HG03460 (cell line): ENCODE results near the gene TBR1.

Source experiments
- ATAC-seq: cut with Tn5 transposase; IDR thresholded peaks from one replicate; pipeline ENCODE4 v1.9.1; 2021; ENCODE audit not compliant: unreplicated experiment

Gene TBR1

DNA sequence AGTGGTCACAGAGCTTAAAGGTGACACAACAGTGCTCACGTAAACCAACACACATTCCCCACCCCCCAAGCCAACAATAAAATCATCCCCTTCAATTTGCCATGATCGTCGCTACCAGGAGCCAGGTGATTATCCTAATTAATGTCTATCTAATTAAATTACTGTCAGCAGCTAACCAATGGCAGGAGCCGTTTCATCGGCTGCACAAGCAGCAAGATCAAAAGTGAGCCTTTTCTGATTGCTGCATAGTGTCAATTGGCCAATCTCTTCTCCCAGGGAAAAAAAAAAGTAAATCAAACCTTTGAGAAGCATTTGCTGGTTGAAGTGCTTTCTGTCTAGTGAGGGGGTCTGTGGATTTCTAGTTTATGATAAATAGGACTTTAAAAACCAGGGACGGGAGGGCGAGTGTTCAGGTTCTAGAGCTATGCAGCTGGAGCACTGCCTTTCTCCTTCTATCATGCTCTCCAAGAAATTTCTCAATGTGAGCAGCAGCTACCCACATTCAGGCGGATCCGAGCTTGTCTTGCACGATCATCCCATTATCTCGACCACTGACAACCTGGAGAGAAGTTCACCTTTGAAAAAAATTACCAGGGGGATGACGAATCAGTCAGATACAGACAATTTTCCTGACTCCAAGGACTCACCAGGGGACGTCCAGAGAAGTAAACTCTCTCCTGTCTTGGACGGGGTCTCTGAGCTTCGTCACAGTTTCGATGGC is at the start of gene TBR1:
Gene TBR1, plus strand, starts transcription at position 311 of the 721 bp plus-strand sequence. Its CDS starts 114 bp downstream, at position 425.
- no peak for ATAC-seq

DNA sequence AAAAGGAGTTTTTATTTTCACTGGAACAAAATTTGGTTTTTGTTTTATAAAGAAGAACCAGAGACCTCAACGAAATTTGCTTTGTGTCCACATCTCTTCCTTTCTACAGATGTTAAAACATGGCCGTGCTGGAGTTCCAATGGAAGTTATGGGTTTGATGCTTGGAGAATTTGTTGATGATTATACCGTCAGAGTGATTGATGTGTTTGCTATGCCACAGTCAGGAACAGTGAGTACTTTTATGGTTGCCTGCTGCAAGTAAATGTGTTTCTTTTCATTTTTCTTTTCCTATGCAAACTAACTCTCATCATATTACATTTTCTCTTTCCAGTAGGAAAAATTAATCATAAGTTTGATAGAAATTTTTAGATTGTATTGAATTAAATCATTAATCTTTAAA is 48.4 kb upstream of the TBR1 start:
- no peak for ATAC-seq

DNA sequence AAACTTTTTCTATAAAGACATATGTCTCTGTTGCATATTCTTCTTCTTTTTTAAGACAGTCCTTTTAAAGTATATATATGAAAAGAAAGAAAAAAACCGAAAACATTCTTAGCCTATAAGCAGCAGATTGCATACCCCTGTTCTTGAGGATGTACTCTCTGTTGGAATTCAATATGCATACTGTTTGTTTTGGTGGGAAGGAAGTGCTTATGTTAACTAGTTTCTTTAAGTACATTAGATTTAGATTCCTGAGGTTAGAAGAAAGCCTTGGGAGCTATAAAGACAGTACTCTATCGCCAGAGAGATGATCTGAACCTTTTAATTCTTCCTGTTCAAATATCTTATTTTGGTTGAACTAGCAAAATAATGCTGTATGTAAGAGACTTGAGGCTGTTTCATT is 46.8 kb upstream of the TBR1 start:
- ATAC-seq: no peak

DNA sequence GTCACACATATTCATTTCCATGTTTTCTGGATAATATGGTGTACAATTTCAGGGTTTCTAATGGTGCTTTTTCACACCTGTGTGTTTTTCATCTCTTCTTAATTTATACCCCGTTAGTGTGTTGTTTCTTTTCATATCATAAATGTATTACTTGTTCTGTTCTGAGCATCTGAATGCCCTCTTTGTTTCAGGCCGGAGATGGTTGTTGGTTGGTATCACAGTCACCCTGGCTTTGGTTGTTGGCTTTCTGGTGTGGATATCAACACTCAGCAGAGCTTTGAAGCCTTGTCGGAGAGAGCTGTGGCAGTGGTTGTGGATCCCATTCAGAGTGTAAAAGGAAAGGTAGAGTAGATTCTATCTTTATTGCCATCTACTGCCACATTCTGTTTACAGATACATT is 45.1 kb upstream of the TBR1 start:
- ATAC-seq: no peak

DNA sequence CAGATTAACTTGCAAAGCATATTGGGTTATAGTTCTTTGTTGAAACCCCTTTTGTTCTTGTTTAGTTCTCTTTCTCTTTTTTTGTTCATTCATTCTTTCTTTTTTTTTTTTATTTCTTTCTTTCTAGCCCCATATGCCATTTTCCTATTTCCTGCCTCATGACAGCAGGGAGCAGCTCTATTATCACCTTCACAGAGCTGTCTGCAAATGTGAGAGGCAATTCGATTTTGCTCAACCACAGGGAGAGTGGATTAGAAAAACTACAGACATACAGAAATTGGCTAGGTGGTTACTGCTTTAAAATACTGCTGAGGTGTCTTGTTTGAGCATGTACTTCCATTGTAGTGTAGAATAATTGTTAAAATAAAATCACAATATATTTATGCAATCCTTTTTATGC is 44.2 kb upstream of the TBR1 start:
- ATAC-seq: no peak

DNA sequence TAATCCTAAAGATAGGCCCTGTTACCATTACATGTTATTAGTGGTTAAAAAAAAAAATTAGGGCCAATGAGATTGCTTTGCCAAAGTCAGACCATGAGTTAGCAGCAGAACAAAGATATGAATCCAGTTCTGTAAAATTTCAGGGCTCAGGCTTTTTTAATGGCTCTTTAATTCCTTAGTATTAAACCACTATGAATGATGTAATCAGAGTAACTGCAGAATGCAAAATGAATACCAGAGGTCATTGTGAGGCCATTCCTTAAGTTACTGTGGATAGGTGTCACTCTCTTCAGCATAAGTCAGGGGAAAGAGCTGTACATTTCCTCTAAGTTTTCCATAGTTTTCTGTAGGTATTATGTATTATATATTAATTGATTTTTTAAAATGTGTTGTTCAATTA is 42.2 kb upstream of the TBR1 start:
- no peak for ATAC-seq

DNA sequence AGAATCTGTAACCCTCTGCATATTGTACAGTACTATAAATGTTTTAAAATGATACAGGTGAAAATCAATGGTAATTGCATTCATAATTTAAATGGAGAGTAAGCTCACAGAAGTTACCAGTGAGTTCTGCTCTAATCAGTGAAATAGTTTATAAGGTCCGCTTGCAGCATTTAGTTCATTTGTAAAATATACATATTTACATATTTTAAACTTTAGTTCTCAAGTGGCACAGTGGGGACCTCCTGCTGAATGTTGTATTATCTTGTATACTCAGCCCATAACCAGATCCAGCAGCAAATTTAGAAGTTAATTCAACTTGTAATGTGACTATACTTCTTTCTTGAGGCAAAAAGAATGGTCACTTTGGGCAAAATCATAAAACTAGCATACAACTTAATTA is 41.7 kb upstream of the TBR1 start:
- no peak for ATAC-seq

DNA sequence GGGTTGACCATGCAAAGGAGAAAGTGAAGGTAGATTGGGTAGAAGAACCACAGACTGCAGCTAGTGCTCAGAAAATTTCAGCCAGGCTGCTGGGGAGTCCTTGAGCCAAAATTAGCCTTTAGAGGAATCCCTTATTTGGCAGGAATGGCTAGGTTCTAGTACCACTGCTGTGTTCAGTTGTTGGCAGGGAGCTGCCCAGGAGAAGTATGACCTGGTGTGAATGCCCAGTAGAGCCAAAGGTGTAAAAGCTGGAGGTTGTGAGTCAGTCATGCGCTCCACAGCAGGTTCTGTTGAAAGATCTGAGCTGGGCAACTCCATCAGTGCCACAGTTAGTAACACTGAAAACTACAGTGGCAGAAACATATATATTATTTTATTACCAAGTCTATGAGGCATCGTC is 36.4 kb upstream of the TBR1 start:
- ATAC-seq: no peak

DNA sequence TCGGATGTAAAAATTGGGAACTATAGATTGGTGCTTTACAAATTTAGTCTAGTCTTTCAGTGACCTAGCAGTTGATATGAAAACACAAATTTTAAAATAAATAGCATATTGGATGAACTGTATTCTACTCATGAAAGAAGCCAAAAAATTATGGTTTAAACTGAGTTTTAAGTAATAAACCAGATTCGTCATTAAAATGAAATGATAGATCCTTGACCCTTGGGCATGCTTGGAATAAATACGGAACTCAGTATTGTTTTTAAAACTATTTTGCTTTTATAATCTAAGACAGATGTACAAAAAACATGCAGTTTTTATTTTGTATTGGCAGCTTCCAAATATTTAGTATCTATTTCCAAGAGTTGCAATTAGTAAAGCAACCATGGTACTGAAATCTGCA is 34.6 kb upstream of the TBR1 start:
- ATAC-seq: no peak

DNA sequence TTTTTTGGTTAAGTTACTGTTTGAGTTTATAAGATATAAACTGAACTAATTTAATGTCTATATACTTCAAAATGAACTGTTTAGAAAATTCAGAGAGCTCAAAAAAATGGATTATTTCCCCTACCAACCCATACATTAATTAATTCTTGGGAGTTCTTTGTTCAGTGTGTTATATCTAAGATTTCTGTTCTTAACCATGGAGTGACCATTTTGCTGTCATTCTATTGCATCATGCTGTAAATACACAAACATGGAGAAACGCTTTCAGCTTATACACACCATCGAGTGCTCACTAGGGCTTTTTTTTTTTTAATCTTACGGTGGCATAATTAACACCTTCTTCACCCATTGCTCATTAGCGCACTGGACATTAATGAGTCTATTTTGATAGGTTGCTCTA is 33.4 kb upstream of the TBR1 start:
- no peak for ATAC-seq

DNA sequence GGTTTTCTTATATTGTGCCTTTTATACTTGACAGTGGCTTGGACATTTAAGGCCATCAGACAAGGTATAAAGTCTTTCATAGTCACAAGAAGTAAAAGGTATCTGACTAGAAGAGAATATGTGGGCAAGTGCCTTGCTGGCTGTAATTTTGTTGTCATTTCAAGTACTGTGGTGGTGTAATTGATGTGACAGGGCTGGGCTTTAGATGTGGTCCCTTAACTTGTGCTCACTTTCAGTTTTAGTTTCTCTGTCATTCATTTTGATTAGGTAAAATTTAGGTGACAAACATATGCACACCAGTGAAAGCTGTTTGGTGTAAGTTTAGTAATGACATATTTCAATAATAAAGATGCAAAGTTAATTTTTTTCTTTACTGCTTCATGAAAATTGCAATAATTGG is 31.2 kb upstream of the TBR1 start:
- ATAC-seq: peak; percentile 77

DNA sequence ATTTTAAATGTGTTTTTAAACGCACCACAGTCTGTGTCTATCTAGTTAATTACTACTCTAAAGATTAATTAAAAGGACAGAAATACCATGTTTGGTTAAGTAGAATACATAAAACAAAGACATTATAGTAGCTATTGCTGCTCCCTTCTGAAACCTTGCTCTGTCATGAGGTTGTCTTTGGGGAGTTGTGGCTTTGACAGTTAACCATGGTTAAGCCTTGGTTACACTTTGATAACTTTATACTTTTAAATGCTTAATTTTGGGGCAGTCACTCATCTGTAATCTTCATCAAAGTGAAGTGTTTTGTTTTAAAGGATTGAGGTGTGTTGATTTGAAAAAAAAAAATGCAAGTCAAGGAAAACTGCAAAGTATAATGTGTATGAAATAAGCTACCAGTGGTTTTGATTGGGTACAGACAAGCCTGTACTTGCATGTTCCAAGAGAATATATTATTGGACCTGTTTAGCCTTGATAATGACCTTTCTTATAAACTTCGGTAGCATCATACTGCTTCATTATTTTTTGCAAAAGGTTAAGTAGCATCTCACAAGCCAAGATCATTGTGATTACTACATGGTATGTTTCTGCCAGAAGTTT is 29.8 kb upstream of the TBR1 start:
- ATAC-seq: peak; percentile 65

DNA sequence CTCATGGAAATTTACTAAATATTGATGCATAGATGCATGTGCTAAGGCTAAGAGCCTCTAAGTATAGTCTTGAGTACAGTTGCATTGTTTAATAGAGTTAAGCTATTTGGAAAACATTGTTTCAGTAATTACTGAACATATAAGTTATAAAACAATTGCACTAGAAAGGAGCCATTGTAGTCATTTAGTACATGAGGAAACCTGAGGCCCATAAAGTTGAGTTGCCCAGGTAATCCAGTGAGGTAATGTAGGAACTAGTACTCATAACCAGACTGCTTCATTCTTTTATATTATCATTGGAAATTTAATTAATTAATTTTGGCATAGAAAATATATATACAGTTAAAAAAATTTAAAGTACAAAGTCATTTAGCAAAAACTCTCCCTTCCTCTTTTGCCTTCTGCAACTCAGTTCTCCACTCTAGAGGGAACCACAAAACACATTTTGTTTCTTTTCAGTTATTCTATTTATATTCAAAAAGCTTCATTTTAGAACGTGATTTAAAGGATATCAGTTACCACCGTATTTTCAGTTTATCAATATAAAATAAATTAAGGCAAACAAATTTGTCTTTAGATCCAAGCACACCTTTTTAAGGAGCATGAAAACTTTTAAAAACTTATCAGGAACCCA is 27.8 kb upstream of the TBR1 start:
- no peak for ATAC-seq

DNA sequence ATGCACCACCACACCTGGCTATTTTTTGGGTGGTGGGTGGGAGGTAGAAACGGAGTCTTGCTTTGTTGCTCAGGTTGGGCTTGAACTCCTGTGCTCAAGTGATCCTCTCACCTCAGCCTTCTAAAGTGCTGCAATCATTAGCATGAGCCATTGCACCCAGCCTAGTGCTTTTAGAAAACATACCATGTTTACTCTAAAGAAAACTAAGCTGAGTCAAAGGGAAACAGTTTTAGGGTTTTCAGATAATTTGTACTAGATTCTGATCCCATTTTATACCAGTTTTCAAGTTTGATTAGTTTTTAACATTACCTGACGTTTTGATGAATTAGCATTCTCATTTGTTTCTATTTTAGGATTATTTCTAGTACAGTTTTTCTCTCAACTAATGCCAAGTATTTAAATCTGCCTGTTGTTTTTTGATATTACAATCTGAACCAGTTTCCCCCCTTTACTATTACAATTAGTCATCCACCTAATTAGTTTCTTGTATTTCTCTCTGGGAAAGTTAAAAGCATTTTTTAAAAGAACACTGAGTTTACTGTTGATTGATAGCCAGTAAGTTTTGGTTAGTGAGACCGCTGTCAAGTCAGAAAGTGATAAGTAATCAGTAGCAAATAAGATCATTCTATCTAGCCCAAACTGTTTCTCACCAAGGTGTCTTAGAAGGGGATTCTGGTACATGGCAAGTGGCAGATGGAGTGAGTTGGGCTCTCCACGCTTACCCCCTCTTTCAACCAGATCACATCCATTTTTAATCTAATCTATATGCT is 24.2 kb upstream of the TBR1 start:
- ATAC-seq: no peak

DNA sequence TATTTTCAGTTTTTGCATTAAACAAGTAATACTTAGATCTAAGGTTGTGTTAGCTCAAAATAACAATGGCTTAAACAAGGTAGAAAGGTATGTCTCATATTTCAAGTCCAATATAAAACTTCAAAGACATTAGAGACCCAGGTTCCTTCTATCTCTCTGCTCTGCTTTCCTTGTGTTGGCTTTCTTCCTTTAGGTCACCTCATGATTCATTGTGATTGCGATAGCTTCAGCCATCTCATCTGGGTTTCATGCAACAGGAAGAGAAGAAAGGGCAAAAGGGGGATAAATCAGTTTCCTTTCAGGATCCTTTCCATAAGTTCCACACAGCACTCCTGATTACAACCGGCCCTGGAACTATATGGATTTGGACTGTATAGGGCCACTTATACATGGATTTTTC is 16.0 kb upstream of the TBR1 start:
- no peak for ATAC-seq

DNA sequence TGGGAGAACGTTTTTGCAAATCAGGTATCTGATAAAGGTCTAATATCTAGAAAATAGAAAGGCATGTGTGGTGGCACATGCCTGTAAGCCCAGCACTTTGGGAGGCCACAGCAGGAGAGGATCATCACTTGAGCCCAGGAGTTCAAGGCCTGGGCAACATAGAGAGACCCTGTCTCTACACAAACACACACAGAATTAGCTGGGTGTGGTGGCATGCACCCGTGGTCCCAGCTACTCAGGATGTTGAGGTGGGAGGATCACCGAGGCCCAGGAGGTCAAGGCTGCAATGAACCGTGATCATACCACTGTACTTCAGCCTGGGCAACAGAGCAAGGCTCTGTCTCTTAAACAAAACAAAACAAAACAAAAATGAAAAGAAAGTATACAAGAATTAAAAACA is 13.8 kb upstream of the TBR1 start:
- no peak for ATAC-seq

DNA sequence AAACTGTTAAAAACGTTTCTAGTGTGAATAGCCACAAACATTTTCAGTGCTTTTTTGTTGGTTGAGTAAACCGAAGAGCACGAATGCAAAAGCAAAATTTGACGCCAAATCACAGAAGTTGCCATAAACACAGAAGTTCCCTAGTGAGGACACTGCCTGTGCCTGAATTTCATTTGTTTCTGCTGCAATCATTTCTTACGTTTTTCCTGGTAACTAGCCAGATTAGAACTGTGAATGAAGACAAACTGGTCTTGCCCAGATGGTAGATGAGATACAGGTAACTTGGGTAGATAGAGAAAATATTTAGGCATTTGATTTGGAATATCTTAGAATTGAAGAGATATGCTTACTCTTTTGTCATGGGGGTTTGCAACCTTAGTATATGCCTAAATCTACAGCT is 9.8 kb upstream of the TBR1 start:
- no peak for ATAC-seq

DNA sequence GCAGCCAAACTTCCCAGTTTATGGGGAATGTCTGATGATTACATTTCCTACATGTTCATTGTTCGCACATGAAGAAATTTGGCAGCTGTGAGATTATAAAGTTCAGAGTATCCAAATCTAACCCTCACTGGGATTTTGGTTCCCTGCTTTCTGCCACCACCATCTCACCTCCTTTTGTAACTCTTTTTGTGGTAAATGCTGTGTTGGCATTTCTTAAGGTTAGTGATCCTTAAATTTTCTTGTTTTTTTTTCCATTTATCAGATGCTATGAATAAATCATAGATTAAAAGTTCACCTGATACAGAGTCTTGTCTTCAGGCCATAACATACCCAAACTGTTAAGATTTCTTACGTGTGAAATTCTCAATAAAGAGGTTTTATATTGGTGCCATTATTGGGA is 8.5 kb upstream of the TBR1 start:
- ATAC-seq: no peak

DNA sequence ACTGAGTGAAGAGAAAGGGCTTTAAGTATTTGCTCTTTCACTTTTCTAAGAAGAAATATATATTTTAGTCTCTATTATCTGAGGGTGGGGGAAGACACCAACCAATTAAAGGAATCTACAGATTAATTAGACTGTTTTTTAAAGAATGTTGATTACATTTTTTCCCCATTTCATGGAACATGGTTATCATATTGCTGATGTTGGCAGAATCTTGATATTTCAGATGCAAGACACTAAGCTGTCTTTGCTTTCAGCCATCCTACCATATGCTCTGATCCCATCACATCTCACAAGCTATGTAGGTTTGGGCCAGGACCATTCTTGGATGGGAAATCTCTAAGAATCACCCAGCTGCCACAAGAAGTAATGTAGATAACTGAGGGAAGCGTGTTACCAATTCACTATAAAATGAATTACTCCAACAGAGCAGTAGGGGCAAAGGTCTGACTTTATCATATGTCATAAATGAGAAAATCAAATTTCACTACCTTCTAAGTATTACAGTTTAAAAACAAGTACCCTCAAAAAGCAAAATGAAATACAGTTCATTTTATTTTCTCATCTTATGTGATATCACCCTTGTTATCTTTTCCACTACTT is 6.7 kb upstream of the TBR1 start:
- no peak for ATAC-seq

DNA sequence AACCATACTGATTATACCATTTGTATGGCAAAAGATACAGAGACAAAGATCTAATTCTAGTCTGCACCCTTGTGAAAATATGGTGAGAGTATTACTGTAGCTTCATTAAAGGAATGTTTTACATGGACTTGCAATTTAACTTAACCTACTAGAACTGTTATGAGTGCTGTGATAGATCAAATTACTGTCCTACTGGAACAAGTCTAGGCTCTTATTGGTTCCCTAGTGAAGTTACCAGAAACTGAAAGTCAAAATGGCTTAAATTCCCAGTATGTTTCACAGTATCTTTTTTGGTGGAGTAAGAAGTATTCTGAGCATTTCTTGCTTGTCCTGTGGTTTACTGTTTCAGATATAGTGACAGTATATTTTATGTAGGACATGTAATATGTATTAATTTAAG is 3.8 kb upstream of the TBR1 start:
- ATAC-seq: no peak
